Muscle of back (tissue), 11 donors: ENCODE results near the gene ZNF716. TPM values are rescaled to one million over a fixed set of nuclear protein-coding genes. Genes with fewer than 3 reads are reported as not detected.
"Not testable (repeated sequence)": the region's sequence is repeated elsewhere in the genome, so short reads cannot be mapped to it uniquely, and the experiment has no call there.

Experiments used
- DNase-seq, 3 donors: peaks; one replicate each; pipeline versions ENCODE4 v3.0.0 to v3.0.0-alpha.2; 2013
- polyA plus RNA-seq, 10 donors: library from polyadenylated mRNA; unstranded; fragments of 120-200 nt; gene quantifications; one replicate each; pipeline ENCODE4 v1.2.1, GENCODE V29; 2013; ENCODE audit not compliant: insufficient read length in 10 of 10

Gene ZNF716
- polyA plus RNA-seq, 10 donors: 0.04 to 0.05 TPM; not detected in 8

- no peak for DNase-seq
These were observed 23.9 kb upstream of the ZNF716 start for GRCh38 chr7:57425969-57426628.

DNA sequence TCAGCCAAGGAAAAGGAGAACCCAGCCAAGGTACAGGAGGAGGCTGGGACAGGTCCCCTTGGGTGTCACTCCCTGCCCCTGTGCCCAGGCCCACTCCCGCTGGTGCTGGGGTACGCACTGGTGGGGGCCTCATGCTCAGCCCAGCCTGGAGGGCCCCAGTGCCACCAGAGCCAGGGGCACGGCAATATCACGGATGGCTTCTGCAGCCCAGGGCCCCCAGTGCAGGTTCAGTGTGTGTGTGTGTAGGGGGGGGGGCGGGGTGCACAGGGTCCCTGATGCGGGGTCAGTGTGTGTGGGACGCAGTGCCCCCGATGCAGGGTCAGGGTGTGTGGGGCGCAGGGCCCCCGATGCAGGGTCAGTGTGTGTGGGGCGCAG lies 23.4 kb upstream of the ZNF716 start:
- DNase-seq: no peak

- no peak for DNase-seq
These were observed 22.8 kb upstream of the ZNF716 start for GRCh38 chr7:57427146-57427545.

- DNase-seq: no peak
These were observed 22.4 kb upstream of the ZNF716 start for GRCh38 chr7:57427594-57427993.

DNA sequence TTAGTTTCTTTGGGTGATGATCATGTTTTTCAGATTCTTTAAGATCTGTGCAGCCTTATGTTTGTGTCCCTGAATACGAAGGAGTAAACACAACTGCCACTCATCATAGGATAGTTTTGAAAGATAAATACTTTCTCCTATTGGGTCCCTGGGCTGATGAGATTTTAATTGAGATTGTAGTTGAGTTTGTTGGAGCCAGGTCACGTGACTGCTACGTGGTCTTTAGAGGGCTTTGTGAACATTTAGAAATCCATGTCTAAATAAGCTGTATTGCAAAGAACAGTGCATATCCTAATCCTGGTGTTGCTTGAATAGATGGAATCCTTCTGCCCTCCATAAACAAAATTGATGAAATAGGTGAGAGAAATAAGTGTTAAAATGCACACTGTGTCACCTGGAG lies 17.4 kb upstream of the ZNF716 start:
- DNase-seq: no peak

DNA sequence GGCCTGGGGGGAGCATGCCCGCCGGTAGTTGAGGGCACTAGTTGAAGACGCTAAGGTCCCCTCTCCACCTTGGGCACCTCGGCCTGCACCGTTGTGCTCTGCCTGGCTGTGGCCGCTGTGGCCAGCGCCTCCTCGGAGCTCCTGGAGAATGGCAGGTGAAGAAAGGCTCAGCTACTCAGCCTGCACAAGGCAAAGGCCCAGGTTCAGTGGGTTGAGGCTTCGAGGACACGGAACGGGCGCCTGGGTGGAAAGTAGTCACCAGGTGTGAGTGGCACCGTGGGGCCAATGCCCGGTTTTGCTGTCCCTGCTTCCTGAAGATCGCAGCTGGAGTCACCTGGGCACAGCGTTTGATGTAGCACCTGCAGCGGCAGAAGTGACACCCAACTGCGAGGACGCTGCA lies 12.4 kb upstream of the ZNF716 start:
- DNase-seq: no peak

DNA sequence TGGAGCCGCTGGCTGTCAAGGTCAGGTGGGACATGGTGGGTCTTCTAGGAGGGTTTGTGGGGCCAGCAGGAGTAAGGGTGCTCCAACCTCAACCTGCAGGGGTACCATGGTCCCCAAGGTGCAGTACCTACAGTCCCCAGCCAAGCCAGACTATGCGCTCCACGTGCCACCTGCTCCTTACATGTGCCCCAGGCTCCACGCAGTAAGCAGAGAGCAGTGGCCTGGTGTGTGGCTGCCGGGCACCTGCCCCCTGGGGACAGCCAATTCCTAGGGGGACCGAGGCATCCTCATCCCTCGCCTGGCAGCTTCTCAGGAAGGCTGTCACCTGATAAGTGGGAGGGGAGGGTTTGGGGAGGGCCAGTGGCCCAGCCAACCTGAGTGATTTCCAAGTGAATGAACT lies 11.7 kb upstream of the ZNF716 start:
- DNase-seq: no peak

DNA sequence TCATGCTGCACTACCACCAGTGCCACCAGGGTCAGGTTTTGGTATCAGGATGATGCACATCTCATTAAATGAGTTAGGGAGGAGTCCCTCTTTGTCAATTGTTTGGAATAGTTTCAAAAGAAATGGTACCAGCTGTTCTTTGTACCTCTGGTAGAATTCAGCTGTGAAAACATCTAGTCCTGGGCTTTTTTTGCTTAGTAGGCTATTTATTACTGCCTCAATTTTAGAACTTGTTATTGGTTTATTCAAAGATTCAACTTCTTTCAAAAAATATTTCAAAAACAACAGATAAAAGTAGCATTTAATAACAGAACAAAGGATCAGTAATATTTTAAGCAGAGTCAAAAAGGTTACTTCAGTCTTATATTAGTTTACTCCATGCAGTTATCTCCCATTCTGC lies 6.4 kb upstream of the ZNF716 start:
- no peak for DNase-seq

GRCh38 chr7:57469186-57469828 lies 19.3 kb downstream of the ZNF716 start:
- not testable (repeated sequence) for DNase-seq

DNA sequence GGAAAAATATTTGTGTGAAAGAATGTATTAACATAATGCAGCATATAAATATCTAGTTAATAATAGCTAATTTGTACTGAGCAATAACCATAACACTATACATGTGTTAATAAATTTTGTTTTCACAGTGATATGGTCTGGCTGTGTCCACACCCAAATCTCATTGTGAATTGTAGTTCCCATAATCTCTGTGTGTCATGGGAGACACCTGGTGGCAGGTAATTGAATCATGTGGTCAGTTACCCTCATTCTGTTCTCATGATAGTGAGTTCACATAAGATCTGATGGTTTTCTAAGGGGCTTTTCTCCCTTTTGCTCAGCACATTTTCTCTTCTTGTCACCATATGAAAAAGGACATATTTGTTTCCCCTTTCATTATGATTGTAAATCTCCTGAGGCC lies 30.3 kb downstream of the ZNF716 start:
- DNase-seq: not testable (repeated sequence)

DNA sequence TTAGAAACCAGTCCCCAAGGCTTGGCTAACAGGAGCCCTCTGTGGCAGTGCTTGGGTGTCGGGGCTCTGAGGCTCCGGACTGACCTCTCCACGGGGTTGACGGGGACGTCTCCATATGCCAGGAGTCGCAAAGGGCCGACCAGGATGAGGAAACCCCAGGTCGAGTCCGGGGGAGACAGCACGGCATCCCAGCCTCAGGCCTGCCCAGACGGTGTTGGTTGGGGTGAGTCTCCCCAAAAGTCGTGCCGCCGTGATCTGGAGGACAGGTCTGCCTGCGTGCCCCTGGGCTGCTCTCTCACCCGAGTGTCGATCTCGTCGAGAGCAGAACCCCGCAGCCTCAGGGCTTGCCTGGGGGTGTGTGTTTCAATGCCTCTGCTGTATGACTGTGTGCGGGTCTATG lies 35.0 kb downstream of the ZNF716 start:
- not testable (repeated sequence) for DNase-seq

DNA sequence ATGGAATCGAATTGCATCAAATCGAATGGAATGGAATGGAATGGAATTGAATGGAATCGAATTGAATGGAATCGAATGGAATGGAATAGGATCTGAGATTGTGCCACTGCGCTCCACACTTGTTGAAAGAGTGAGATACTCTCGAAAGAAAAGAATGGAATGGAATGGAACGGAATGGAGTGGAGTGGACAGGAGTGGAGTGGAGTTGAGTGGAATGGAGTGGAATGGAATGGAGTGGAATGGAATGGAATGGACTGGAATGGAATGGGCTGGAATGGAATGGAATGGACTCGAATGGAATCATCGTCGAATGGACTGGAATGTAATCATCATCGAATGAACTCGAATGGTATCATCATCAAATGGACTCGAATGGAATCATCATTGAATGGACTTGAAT lies 38.0 kb downstream of the ZNF716 start:
- no peak for DNase-seq

GRCh38 chr7:57495111-57495510 lies 45.1 kb downstream of the ZNF716 start:
- not testable (repeated sequence) for DNase-seq

GRCh38 chr7:57496395-57496794 lies 46.4 kb downstream of the ZNF716 start:
- no peak for DNase-seq

- DNase-seq: no peak
These were observed 55.2 kb downstream of the ZNF716 start for GRCh38 chr7:57505176-57505575.
